Motor neuron (in vitro differentiated cells): Measurements from ENCODE around the gene TTC39B. TPM values are rescaled to one million over a fixed set of nuclear protein-coding genes. Genes with fewer than 3 reads are reported as not detected.
A peak's percentile ranks its signal among the peaks of the same experiment; 100 is the strongest.
"Not testable (repeated sequence)": the region's sequence is repeated elsewhere in the genome, so short reads cannot be mapped to it uniquely, and the experiment has no call there.

Experiments
- ATAC-seq, 8 experiments: fragments of 200-7000 bp; cut with Tn5 transposase; replicated peaks in 6 of 8; 2 replicates each; pipeline ENCODE4 v1.8.0; 2021; ENCODE audit warnings: mild to moderate bottlenecking in 8 of 8, moderate library complexity in 8 of 8
- H3K27ac ChIP-seq, 2 donors: fragments of 250-450 bp; sonication (Bioruptor Pico); 2 replicates each; pipeline ENCODE4 v1.9.0; 2021; ENCODE audit warnings: antibody characterized with exemption in 2 of 2, mild to moderate bottlenecking in 2 of 2, moderate library complexity in 1 of 2
- H3K4me1 ChIP-seq, 2 donors: fragments of 250-450 bp; sonication (Bioruptor Pico); replicated peaks in 1 of 2; 2 replicates each; pipeline ENCODE4 v1.6.1; 2021; ENCODE audit warnings: antibody characterized with exemption in 2 of 2, mild to moderate bottlenecking in 2 of 2, moderate library complexity in 1 of 2
- H3K4me3 ChIP-seq, 5 donors: fragments of 250-450 bp; sonication (Bioruptor Pico); 2 replicates each; pipeline ENCODE4 v1.9.0; 2021; ENCODE audit warnings: antibody characterized with exemption in 5 of 5, mild to moderate bottlenecking in 5 of 5, moderate library complexity in 4 of 5
- WGBS, 10 experiments: fragments of 450-650 bp; shearing (Covaris generic); methylation state at CpG; one replicate each; pipeline ENCODE4 v1.0.0; 2022; 5-methylcytosine and 5-hydroxymethylcytosine counted together
- in situ Hi-C, 9 experiments: fragments of 400-800 bp; cut with MboI; loops; one replicate each; pipeline ENCODE4 v1.15.0; 2021; ENCODE audit warnings: low sequenced_read_pairs in 9 of 9, low pct_unique_long_range_greater_than_20kb in 2 of 9; ENCODE audit not compliant: unreplicated experiment in 9 of 9
- total RNA-seq, 8 experiments: library from RNA; unstranded; fragments of 300-600 nt; gene quantifications; 2 replicates each; pipeline versions ENCODE4 v1.2.3 to v1.2.4, GENCODE V29; 2022

TTC39B gene
- total RNA-seq, 8 experiments from 2014 or later, result 1.4 to 10.6 (median 4.5) TPM

- no peak overlapping the region for H3K27ac ChIP-seq
- 0 to 75% (median 50%) methylated on average over 1 to 6 of the region's 7 CpGs for WGBS, 10 experiments
- in situ Hi-C loops, result no loop called here
- peaks cover 3 to 15% of the 10 kb centered on the region in 2 donors for H3K4me1 ChIP-seq
- ATAC-seq, result peak in 2 of 8 experiments; percentile 16 to 44
- peak overlapping the region in 3 of 5 donors; percentile 15 to 27 (median 17) for H3K4me3 ChIP-seq
Measured at GRCh38 chr9:15249042-15249818, 57.8 kb downstream of the TTC39B start.

GRCh38 chr9:15248621-15249020 is 58.4 kb downstream of the TTC39B start:
- ATAC-seq, result no peak
- WGBS, 10 experiments, result 5 to 100% (median 70%) methylated on average over 1 to 2 of the region's 2 CpGs; no CpG with 5 or more reads in 1 of the 10 experiments
- Histone ChIP-seq H3K4me3 (no peak overlapping the region), H3K4me1 (peaks cover 3 to 15% of the 10 kb centered on the region in 2 donors), H3K27ac (no peak overlapping the region)
- in situ Hi-C loops, result no loop called here

GRCh38 chr9:15248081-15248480 is 58.9 kb downstream of the TTC39B start:
- in situ Hi-C loops, result no loop called here
- Histone ChIP-seq H3K4me1 (peaks cover 3 to 15% of the 10 kb centered on the region in 2 donors), H3K27ac (no peak overlapping the region), H3K4me3 (no peak overlapping the region)
- ATAC-seq, result no peak

GRCh38 chr9:15246708-15247107 is 60.3 kb downstream of the TTC39B start:
- no peak for ATAC-seq
- peaks cover 3 to 15% of the 10 kb centered on the region in 2 donors for H3K4me1 ChIP-seq
- in situ Hi-C loops, result no loop called here
- H3K27ac ChIP-seq, result no peak overlapping the region
- no peak overlapping the region for H3K4me3 ChIP-seq

GRCh38 chr9:15246243-15246642 is 60.8 kb downstream of the TTC39B start:
- WGBS, 10 experiments, result 0 to 86% (median 50%) methylated on average over 1 of the region's 1 CpG; no CpG with 5 or more reads in 6 of the 10 experiments
- Histone ChIP-seq H3K4me1 (peaks cover 3 to 15% of the 10 kb centered on the region in 2 donors), H3K4me3 (no peak overlapping the region), H3K27ac (no peak overlapping the region)
- no peak for ATAC-seq
- in situ Hi-C loops, result no loop called here

- 53 to 100% (median 90%) methylated on average over 2 to 4 of the region's 4 CpGs; no CpG with 5 or more reads in 5 of the 10 experiments for WGBS, 10 experiments
- Histone ChIP-seq H3K4me3 (no peak overlapping the region), H3K4me1 (peaks cover under 1 to 3% of the 10 kb centered on the region in 2 donors), H3K27ac (no peak overlapping the region)
- ATAC-seq, result no peak
- in situ Hi-C loops, result no loop called here
Measured at GRCh38 chr9:15244001-15244441, 63.0 kb downstream of the TTC39B start.

- no peaks in the 10 kb centered on the region for H3K4me1 ChIP-seq
- no peak overlapping the region for H3K4me3 ChIP-seq
- WGBS, 10 experiments, result 60 to 80% methylated on average over 1 of the region's 1 CpG; no CpG with 5 or more reads in 8 of the 10 experiments
- in situ Hi-C loops, result no loop called here
- H3K27ac ChIP-seq, result no peak overlapping the region
- ATAC-seq, result peak in 1 of 8 experiments; percentile 28
Measured at GRCh38 chr9:15243081-15243480, 63.9 kb downstream of the TTC39B start.

GRCh38 chr9:15240927-15241326 is 66.1 kb downstream of the TTC39B start:
- 0 to 100% (median 82%) methylated on average over 1 to 4 of the region's 4 CpGs; no CpG with 5 or more reads in 1 of the 10 experiments for WGBS, 10 experiments
- H3K27ac ChIP-seq, result no peak overlapping the region
- H3K4me1 ChIP-seq, result no peaks in the 10 kb centered on the region
- H3K4me3 ChIP-seq, result no peak overlapping the region
- no peak for ATAC-seq
- in situ Hi-C loops, result no loop called here

GRCh38 chr9:15239816-15240215 is 67.2 kb downstream of the TTC39B start:
- Histone ChIP-seq H3K4me3 (no peak overlapping the region), H3K27ac (no peak overlapping the region), H3K4me1 (no peaks in the 10 kb centered on the region)
- in situ Hi-C loops, result no loop called here
- WGBS, 10 experiments, result 0 to 100% (median 89%) methylated on average over 1 to 2 of the region's 2 CpGs; no CpG with 5 or more reads in 2 of the 10 experiments
- no peak for ATAC-seq

GRCh38 chr9:15238646-15239045 is 68.4 kb downstream of the TTC39B start:
- peak in 2 of 8 experiments; percentile 82 to 88 for ATAC-seq

GRCh38 chr9:15235658-15236057 is 71.4 kb downstream of the TTC39B start:
- no peak for ATAC-seq
- in situ Hi-C loops, result no loop called here
- 62 to 100% (median 92%) methylated on average over 1 to 2 of the region's 2 CpGs for WGBS, 10 experiments
- Histone ChIP-seq H3K4me3 (no peak overlapping the region), H3K4me1 (no peaks in the 10 kb centered on the region), H3K27ac (no peak overlapping the region)

More at GRCh38 chr9:15238646-15239045, 68.4 kb downstream of the TTC39B start:
- Histone ChIP-seq H3K4me3 (no peak overlapping the region), H3K4me1 (no peaks in the 10 kb centered on the region), H3K27ac (no peak overlapping the region)
- 10 to 100% (median 73%) methylated on average over 1 to 5 of the region's 5 CpGs for WGBS, 10 experiments
- in situ Hi-C loops, result no loop called here

- H3K4me3 ChIP-seq, H3K27ac ChIP-seq, ATAC-seq, in situ Hi-C loops, H3K4me1 ChIP-seq: not testable (repeated sequence)
- no CpG with 5 or more reads among the region's 41 CpGs for WGBS, 10 experiments
Measured at GRCh38 chr9:15233941-15234490, 73.0 kb downstream of the TTC39B start.

GRCh38 chr9:15232706-15233280 is 74.2 kb downstream of the TTC39B start:
- in situ Hi-C loops, H3K4me1 ChIP-seq, H3K4me3 ChIP-seq, H3K27ac ChIP-seq, ATAC-seq: not testable (repeated sequence)
- 67 to 100% (median 92%) methylated on average over 1 to 14 of the region's 29 CpGs; no CpG with 5 or more reads in 3 of the 10 experiments for whole genome bisulfite sequencing, 10 experiments
